NCI-H345 treated with DMSO at 0.1 percent for 48 hours (cell line): ENCODE results near the gene APOL2.
"Not testable (repeated sequence)": the region's sequence is repeated elsewhere in the genome, so short reads cannot be mapped to it uniquely, and the experiment has no call there.

Experiments used
- DNase-seq: peaks from one replicate; lab custom pipeline; 2025; ENCODE audit not compliant: unreplicated experiment; lab: John Stamatoyannopoulos, UW

Gene APOL2

GRCh38 chr22:36201025-36201424, 38.3 kb downstream of the APOL2 start:
- DNase-seq: not testable (repeated sequence)

- DNase-seq: no peak
Observed at GRCh38 chr22:36199001-36199551, 40.3 kb downstream of the APOL2 start.

- no peak for DNase-seq
Observed at GRCh38 chr22:36198536-36198935, 40.8 kb downstream of the APOL2 start.

GRCh38 chr22:36197514-36198146, 41.7 kb downstream of the APOL2 start:
- DNase-seq: no peak

GRCh38 chr22:36197065-36197440, 42.3 kb downstream of the APOL2 start:
- DNase-seq: no peak

GRCh38 chr22:36196254-36197064, 42.9 kb downstream of the APOL2 start:
- DNase-seq: no peak

GRCh38 chr22:36194971-36195370, 44.4 kb downstream of the APOL2 start:
- DNase-seq: no peak

- no peak for DNase-seq
Observed at GRCh38 chr22:36194385-36194784, 44.9 kb downstream of the APOL2 start.

GRCh38 chr22:36193577-36193976, 45.8 kb downstream of the APOL2 start:
- no peak for DNase-seq

- no peak for DNase-seq
Observed at GRCh38 chr22:36193171-36193570, 46.2 kb downstream of the APOL2 start.

- no peak for DNase-seq
Observed at GRCh38 chr22:36192542-36192941, 46.8 kb downstream of the APOL2 start.

GRCh38 chr22:36191106-36191836, 48.1 kb downstream of the APOL2 start:
- DNase-seq: no peak

GRCh38 chr22:36187862-36188261, 51.5 kb downstream of the APOL2 start:
- not testable (repeated sequence) for DNase-seq

- no peak for DNase-seq
Observed at GRCh38 chr22:36185828-36186624, 53.3 kb downstream of the APOL2 start.

- no peak for DNase-seq
Observed at GRCh38 chr22:36184433-36185025, 54.8 kb downstream of the APOL2 start.

- DNase-seq: no peak
Observed at GRCh38 chr22:36183446-36183845, 55.9 kb downstream of the APOL2 start.

- DNase-seq: no peak
Observed at GRCh38 chr22:36182857-36183256, 56.5 kb downstream of the APOL2 start.

GRCh38 chr22:36182056-36182455, 57.3 kb downstream of the APOL2 start:
- DNase-seq: no peak

- no peak for DNase-seq
Observed at GRCh38 chr22:36180928-36181327, 58.4 kb downstream of the APOL2 start.
